ENCODE data around the gene GALNT12. TPM values are rescaled to one million over a fixed set of nuclear protein-coding genes. Genes with fewer than 3 reads are reported as not detected.

GALNT12 gene
- total RNA-seq, 1 experiment from 2014 or later, result 2.7 TPM

DNA sequence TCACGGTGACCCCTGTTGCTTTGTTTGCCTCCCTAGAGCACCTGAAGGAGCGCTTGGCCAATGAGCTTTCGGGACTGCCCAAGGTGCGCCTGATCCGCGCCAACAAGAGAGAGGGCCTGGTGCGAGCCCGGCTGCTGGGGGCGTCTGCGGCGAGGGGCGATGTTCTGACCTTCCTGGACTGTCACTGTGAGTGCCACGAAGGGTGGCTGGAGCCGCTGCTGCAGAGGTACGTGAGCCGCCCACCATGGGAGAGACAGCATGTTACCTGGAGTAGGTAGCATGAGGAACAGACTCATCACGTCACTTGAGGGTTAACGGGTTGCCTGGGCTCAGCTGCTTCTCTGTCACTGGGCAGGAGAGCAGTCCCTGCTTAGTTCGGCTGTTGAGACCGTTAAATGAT lies 19.2 kb downstream of the GALNT12 start:
- H3K9me3 ChIP-seq (replicated peaks), result no peaks in the 10 kb centered on the region
- no peaks in the 10 kb centered on the region for H3K4me1 ChIP-seq
- H3K36me3 ChIP-seq, result no peaks in the 10 kb centered on the region
- DNase-seq, result no peak
- H3K4me3 ChIP-seq, result no peak overlapping the region
- no peak overlapping the region for H3K27ac ChIP-seq
- H3K27me3 ChIP-seq, result no peaks in the 10 kb centered on the region

DNA sequence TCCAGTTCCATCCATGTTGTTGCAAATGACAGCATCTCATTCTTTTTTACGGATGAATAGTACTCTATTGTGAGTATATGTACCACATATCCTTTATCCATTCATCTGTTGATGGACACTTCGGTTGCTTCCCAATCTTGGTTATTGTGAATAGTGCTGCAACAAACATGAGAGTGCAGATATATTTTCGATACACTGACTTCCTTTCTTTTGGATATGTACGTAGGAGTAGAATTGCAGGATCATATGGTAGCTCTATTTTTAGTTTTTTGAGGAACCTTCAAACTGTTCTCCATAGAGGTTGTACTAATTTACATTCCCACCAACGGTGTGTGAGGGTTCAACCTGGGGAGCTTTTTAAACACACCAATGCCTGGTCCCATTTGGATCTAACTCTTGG lies 22.3 kb downstream of the GALNT12 start:
- Histone ChIP-seq H3K27ac (no peak overlapping the region), H3K36me3 (no peaks in the 10 kb centered on the region), H3K4me3 (no peak overlapping the region), H3K9me3 (replicated peaks) (no peaks in the 10 kb centered on the region), H3K27me3 (no peaks in the 10 kb centered on the region), H3K4me1 (no peaks in the 10 kb centered on the region)
- no peak for DNase-seq

DNA sequence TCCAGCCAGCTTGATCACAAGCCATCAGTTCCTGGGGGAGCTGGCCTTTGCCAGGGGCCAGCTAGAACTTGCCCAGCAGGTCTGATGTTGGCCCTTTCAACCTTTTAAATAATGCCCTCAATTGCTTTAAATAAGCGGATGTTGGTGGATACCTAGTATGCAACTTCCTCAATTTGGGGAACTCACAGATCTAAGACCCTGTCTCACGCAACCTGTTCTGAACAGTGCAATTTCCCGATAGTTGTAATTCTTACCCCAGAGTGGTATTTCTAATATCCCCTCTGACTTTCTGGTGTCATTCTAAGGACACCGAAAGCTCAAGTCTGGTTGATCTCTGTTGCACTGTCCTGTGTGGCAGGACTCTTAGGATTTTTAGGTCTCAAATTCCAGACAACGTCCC lies 23.1 kb downstream of the GALNT12 start:
- no peak overlapping the region for H3K27ac ChIP-seq
- no peaks in the 10 kb centered on the region for H3K27me3 ChIP-seq
- H3K4me3 ChIP-seq, result no peak overlapping the region
- H3K9me3 ChIP-seq (replicated peaks), result no peaks in the 10 kb centered on the region
- DNase-seq, result no peak
- no peaks in the 10 kb centered on the region for H3K4me1 ChIP-seq
- H3K36me3 ChIP-seq, result no peaks in the 10 kb centered on the region

GRCh38 chr9:98831696-98832095 lies 24.2 kb downstream of the GALNT12 start:
- H3K36me3 ChIP-seq, result no peaks in the 10 kb centered on the region
- DNase-seq, result no peak
- no peak overlapping the region for H3K27ac ChIP-seq
- no peaks in the 10 kb centered on the region for H3K9me3 ChIP-seq (replicated peaks)
- H3K4me3 ChIP-seq, result no peak overlapping the region
- H3K27me3 ChIP-seq, result no peaks in the 10 kb centered on the region
- no peaks in the 10 kb centered on the region for H3K4me1 ChIP-seq

DNA sequence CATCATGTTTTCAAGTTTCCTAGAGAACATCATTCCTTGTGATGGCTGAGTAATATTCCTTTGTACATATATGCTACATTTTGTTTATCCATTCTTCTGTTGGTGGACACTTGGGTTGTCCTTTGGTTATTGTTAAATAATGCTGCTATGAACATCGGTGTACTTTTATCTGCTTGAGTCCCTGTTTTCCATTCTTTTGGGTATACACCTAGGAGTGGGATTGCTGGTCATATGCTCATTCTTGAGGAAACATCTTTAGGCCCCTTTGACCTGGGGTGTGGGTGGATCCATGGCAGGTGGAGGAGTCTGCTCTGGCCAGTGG lies 25.3 kb downstream of the GALNT12 start:
- Histone ChIP-seq H3K4me3 (no peak overlapping the region), H3K4me1 (no peaks in the 10 kb centered on the region), H3K27ac (no peak overlapping the region), H3K36me3 (no peaks in the 10 kb centered on the region), H3K27me3 (no peaks in the 10 kb centered on the region), H3K9me3 (replicated peaks) (no peaks in the 10 kb centered on the region)
- no peak for DNase-seq

DNA sequence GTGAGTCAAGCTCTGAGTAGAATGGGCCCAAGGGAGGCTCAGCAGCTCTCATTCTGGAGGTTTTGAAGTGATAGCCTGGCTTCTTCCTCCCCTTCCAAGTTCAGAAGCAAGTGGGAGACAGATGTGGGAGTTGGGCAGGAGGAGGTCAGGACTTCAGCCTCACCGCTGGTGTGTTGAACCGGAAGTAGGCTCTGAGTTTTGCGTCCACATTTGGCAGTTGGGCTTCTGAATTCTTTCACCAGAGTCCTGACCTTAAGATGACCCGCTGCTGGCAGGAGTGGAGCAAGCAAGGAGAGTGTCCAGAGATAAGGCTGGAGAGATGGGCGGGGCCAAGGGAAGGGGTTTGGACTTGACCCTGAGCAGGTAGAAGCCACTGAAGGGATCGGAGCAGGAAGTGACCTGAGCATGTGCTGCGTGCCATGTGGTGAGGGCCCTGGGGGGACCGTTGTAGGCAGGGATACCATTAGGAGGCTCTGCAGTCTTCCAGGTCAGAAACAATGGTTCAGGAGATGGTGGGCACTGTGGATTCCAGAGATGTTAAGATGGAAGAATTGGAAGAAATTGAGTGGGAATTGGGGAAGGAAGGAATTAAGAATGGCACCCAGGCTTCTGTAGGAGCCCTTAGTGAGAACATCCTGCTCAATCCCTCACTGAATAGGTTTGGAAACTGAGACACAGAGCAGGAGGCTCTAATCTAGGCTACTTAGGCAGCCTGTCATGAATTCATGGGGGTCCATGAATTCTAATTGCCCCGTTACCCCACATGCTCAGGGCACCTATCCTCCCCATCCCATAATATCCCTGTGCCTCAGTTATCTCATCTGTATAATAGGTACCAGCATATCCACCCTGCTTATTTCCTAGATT lies 25.9 kb downstream of the GALNT12 start:
- H3K27ac ChIP-seq, result no peak overlapping the region
- no peak overlapping the region for H3K4me3 ChIP-seq
- H3K4me1 ChIP-seq, result no peaks in the 10 kb centered on the region
- no peak for DNase-seq
- no peaks in the 10 kb centered on the region for H3K9me3 ChIP-seq (replicated peaks)
- H3K27me3 ChIP-seq, result no peaks in the 10 kb centered on the region
- no peaks in the 10 kb centered on the region for H3K36me3 ChIP-seq

- no peak overlapping the region for H3K27ac ChIP-seq
- no peaks in the 10 kb centered on the region for H3K4me1 ChIP-seq
- DNase-seq, result no peak
- H3K9me3 ChIP-seq (replicated peaks), result no peaks in the 10 kb centered on the region
- H3K4me3 ChIP-seq, result no peak overlapping the region
- H3K27me3 ChIP-seq, result no peaks in the 10 kb centered on the region
- H3K36me3 ChIP-seq, result no peaks in the 10 kb centered on the region
Observed at GRCh38 chr9:98834386-98834785, 26.9 kb downstream of the GALNT12 start.

DNA sequence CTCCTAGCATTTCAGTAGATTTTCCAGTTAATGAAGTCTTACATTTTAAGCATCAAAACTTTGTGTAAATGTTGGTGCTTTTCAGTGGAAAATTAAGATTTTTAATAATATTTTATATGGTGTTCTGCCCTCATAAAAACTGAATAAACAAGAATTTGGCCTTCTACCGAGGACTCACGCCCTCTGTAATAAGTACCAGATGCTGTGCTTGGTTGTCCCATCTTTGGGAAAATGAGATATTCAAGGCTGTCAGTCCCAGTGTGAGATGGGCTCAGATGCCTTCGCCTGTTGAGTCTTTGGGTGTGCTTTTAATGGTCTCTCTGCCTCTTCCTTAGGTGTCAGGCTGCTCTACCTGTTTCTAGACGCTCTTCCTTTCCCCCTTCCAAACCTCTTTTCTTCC lies 28.7 kb downstream of the GALNT12 start:
- no peaks in the 10 kb centered on the region for H3K36me3 ChIP-seq
- no peak overlapping the region for H3K27ac ChIP-seq
- no peak overlapping the region for H3K4me3 ChIP-seq
- H3K4me1 ChIP-seq, result no peaks in the 10 kb centered on the region
- no peaks in the 10 kb centered on the region for H3K9me3 ChIP-seq (replicated peaks)
- H3K27me3 ChIP-seq, result no peaks in the 10 kb centered on the region
- no peak for DNase-seq

GRCh38 chr9:98837516-98837915 lies 30.0 kb downstream of the GALNT12 start:
- Histone ChIP-seq H3K4me3 (no peak overlapping the region), H3K27ac (no peak overlapping the region), H3K27me3 (no peaks in the 10 kb centered on the region), H3K36me3 (no peaks in the 10 kb centered on the region), H3K4me1 (no peaks in the 10 kb centered on the region), H3K9me3 (replicated peaks) (no peaks in the 10 kb centered on the region)
- no peak for DNase-seq

- no peaks in the 10 kb centered on the region for H3K9me3 ChIP-seq (replicated peaks)
- H3K27me3 ChIP-seq, result no peaks in the 10 kb centered on the region
- no peak overlapping the region for H3K27ac ChIP-seq
- H3K36me3 ChIP-seq, result no peaks in the 10 kb centered on the region
- no peaks in the 10 kb centered on the region for H3K4me1 ChIP-seq
- no peak for DNase-seq
- no peak overlapping the region for H3K4me3 ChIP-seq
Observed at GRCh38 chr9:98838155-98838867, 30.8 kb downstream of the GALNT12 start.

GRCh38 chr9:98838868-98839565 lies 31.5 kb downstream of the GALNT12 start:
- no peak for DNase-seq
- Histone ChIP-seq H3K4me3 (no peak overlapping the region), H3K27me3 (no peaks in the 10 kb centered on the region), H3K27ac (no peak overlapping the region), H3K9me3 (replicated peaks) (no peaks in the 10 kb centered on the region), H3K36me3 (no peaks in the 10 kb centered on the region), H3K4me1 (no peaks in the 10 kb centered on the region)

DNA sequence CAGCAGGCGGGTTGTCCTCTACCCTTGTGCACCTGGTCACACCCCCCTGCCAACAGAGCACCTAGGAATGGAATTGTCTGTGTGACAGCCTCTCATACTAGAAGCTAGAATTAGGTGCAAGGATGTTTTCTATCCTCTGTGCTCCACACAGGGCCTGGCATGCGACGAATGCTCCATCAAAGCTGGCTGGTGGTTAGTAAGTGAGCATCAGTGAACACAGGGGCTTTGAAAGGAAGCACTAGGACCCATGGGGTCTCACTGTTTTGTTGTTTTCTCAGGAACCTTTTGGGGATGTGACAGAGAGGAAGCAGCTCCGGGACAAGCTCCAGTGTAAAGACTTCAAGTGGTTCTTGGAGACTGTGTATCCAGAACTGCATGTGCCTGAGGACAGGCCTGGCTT lies 32.3 kb downstream of the GALNT12 start:
- Histone ChIP-seq H3K4me1 (no peaks in the 10 kb centered on the region), H3K27me3 (no peaks in the 10 kb centered on the region), H3K4me3 (no peak overlapping the region), H3K9me3 (replicated peaks) (no peaks in the 10 kb centered on the region), H3K36me3 (no peaks in the 10 kb centered on the region), H3K27ac (no peak overlapping the region)
- no peak for DNase-seq

DNA sequence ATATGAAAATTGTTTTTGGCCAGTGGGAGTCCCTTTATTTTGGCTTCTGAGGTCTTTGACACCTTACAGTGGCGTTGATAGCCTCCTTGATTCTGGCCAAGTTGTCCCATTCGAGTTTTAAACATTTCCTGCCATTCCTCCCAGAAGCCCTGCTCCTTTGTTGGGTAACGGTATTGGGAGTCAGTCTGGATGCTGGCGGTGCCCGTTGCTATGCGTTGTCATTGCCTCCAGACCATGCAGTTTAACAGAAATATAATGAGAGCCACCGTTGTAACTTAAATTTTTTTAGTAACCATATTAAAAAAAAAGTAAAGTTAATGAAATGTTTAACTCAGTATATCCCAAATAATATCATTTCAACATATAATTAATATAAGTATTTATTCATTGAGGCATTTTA lies 35.0 kb downstream of the GALNT12 start:
- H3K4me3 ChIP-seq, result no peak overlapping the region
- no peaks in the 10 kb centered on the region for H3K9me3 ChIP-seq (replicated peaks)
- no peaks in the 10 kb centered on the region for H3K27me3 ChIP-seq
- H3K27ac ChIP-seq, result no peak overlapping the region
- no peaks in the 10 kb centered on the region for H3K4me1 ChIP-seq
- no peak for DNase-seq
- no peaks in the 10 kb centered on the region for H3K36me3 ChIP-seq

DNA sequence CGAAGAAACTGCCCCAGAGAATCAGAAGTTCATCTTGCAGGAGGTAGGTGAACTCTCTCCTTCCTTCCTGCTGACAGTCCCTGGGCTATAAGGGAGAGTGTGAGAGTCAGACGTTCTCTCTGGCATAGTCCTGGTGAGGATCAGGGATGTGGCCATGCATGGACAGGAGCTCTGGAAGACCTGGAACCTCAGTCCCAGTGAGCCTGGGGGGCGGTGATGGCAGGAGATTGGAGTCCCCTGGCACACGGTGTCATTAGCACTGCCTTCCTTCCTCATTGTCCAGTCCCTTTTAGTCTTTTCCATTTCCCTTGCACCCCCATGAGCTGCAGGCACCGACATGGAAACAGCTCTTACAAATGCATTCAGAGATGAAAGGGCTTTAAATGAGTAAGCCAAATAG lies 38.6 kb downstream of the GALNT12 start:
- no peak for DNase-seq
- H3K9me3 ChIP-seq (replicated peaks), result no peaks in the 10 kb centered on the region
- no peaks in the 10 kb centered on the region for H3K36me3 ChIP-seq
- H3K4me3 ChIP-seq, result no peak overlapping the region
- no peak overlapping the region for H3K27ac ChIP-seq
- H3K4me1 ChIP-seq, result peaks cover 5% of the 10 kb centered on the region
- H3K27me3 ChIP-seq, result no peaks in the 10 kb centered on the region

GRCh38 chr9:98846879-98847278 lies 39.4 kb downstream of the GALNT12 start:
- DNase-seq, result no peak
- Histone ChIP-seq H3K9me3 (replicated peaks) (no peaks in the 10 kb centered on the region), H3K4me3 (no peak overlapping the region), H3K27ac (no peak overlapping the region), H3K36me3 (no peaks in the 10 kb centered on the region), H3K27me3 (no peaks in the 10 kb centered on the region), H3K4me1 (peaks cover 5% of the 10 kb centered on the region)

Data from SJCRH30 (cell line).